Pancreas (tissue), 10 donors: ENCODE results near the gene POLD4. TPM values are rescaled to one million over a fixed set of nuclear protein-coding genes. Genes with fewer than 3 reads are reported as not detected.

Source experiments
- ATAC-seq, 4 donors: fragments of 200-7000 bp; cut with Tn5 transposase; one replicate each; pipeline versions ENCODE4 v1.8.0 to v1.9.1; 2020; ENCODE audit warnings: mild to moderate bottlenecking in 4 of 4, moderate library complexity in 4 of 4
- DNase-seq, 6 donors: peaks; one replicate each; pipeline ENCODE4 v3.0.0-alpha.2; 2020
- FAIRE-seq: peaks from 2 replicates; lab custom pipeline; 2012; peaks lifted over from hg19 to GRCh38; lab: Jason Lieb, UNC
- H3K27ac ChIP-seq, 4 donors: fragments of 200-600 bp; sonication (generic); 1 replicate in 3 of 4; 2 replicates in 1 of 4; pipeline versions ENCODE4 v1.5.0 to v1.8.0; 2020
- H3K27me3 ChIP-seq, 4 donors: fragments of 200-600 bp; one replicate each; pipeline ENCODE4 v1.8.0; 2021
- H3K36me3 ChIP-seq, 3 donors: fragments of 200-600 bp; sonication (generic) in 1 of 3; one replicate each; pipeline versions ENCODE4 v1.5.0 to v1.8.0; 2020 to 2021
- H3K4me1 ChIP-seq, 3 donors: fragments of 200-600 bp; one replicate each; pipeline ENCODE4 v1.8.0; 2021
- H3K4me3 ChIP-seq, 4 donors: fragments of 200-600 bp; sonication (generic) in 2 of 4; one replicate each; pipeline versions ENCODE4 v1.5.0 to v1.8.0; 2020 to 2021
- H3K9me3 ChIP-seq, 4 donors: fragments of 200-600 bp; one replicate each; pipeline ENCODE4 v1.8.0; 2021
- WGBS, 2 donors: extraction: QIAGEN DNeasy Blood & Tissue Kit; methylation state at CpG; one replicate each; pipeline ENCODE4 v1.1.7; 2013; 5-methylcytosine and 5-hydroxymethylcytosine counted together
- intact Hi-C, 3 donors: fragments of 100-400 bp; cut with DNase I; formaldehyde crosslinking; loops; one replicate each; pipeline versions ENCODE4 v1.11.1 to v1.14.2; 2022
- polyA plus RNA-seq, 2 donors: library from polyadenylated mRNA; stranded (reverse); fragments of 200-250 nt; gene quantifications; one replicate each; pipeline ENCODE4 v1.2.3, GENCODE V29; 2013
- total RNA-seq, 6 donors: library from RNA; stranded (reverse); fragmentation: NEBNext Ultra II Directional in 4 of 6; extraction: Animal tissue kit (Norgen Biotek cat#: 25700) in 4 of 6; gene quantifications; one replicate each; pipeline versions ENCODE4 v1.2.1 to v1.2.4, GENCODE V29; 2021 to 2023
- TF ChIP-seq, protein P1 (sequence below), 4 donors: fragments of 200-600 bp; sonication (generic) in 3 of 4; IDR thresholded peaks; one replicate each; pipeline versions ENCODE4 v1.5.0 to v1.8.0; 2021; ENCODE audit warnings: antibody characterized with exemption in 4 of 4
- donor health status: healthy with polysubstance abuse.
- donor health status: DM: no; HTN: no; CAD: no; lungs with moderate emphysema.
- donor health status: DM: no; HTN: no; CAD: no.
- donor health status: control.
- donor health status: control.
- donor health status: Bipolar disorder and iron deficiency.
- donor health status: DM: yes; HTN: yes; CAD: no.
- donor health status: DM: no; HTN: no; CAD: no.
- donor health status: DM: no; HTN: no; CAD: no.
- donor health status: DM: yes; HTN: yes; CAD: no.

POLD4 gene
- total and polyA plus RNA-seq, 8 donors: 35.0 to 99.3 (median 46.0) TPM

DNA sequence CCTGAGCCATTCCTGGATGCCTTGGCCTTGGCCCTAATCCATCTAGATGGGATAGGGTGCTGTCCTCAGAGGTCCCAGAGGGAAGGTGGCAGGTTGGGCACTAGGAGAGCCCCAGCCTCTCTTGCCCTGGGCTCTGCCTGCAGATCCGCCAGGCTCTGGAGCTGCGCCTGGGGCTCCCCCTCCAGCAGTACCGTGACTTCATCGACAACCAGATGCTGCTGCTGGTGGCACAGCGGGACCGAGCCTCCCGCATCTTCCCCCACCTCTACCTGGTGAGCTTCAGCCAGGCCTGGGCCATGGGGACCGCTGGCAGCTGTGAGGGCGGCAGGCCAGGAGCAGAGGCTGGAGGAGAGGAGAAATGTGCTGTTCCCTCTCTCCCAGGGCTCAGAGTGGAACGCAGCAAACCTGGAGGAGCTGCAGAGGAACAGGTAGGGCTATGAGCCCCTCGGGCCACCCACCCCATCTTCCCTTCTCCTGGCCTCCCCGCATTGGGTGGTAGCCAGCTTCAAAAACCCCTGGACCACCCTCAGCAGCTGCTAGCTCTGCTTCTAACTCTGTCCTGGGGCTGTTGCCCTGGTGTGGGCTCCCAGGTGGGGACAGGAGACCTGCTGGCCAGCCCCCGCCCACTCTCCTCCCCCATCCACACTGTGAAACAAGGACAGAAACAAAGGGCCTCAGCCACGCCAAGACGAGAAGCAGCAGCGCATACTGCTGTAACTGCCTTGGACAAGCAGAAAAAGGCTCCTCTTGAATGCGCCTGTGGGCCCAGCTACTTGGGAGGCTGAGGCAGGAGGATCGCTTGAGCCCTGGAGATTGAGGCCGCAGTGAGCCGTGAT, 45.1 kb downstream of the POLD4 start:
- WGBS, 2 donors: 95 to 97% methylated on average over 19 to 20 of the region's 20 CpGs
- FAIRE-seq: no peak

DNA sequence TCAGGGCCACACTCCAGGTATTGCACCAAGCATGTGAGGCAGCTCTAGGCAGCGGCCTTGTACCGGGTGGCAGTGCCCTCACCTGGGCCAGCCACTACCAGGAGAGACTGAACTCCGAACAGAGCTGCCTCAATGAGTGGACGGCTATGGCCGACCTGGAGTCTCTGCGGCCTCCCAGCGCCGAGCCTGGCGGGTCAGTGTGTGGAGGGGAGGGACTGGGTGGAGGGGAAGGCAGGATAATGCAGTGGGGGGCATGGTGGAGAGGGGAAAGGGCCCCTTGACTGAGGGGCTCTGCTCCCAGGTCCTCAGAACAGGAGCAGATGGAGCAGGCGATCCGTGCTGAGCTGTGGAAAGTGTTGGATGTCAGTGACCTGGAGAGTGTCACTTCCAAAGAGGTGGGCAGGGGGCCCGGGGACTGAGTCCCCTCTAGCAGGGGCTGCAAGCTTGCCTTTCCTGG, 45.8 kb downstream of the POLD4 start:
- intact Hi-C loops: no loop called here
- no peak overlapping the region for H3K4me3 ChIP-seq

More for the DNA sequence above, 45.1 kb downstream of the POLD4 start:
- no peak for ATAC-seq
- Histone ChIP-seq H3K4me1 (peaks cover 0 to 7% (median 0%) of the 10 kb centered on the region in 3 donors), H3K36me3 (peaks cover 0 to 15% (median 0%) of the 10 kb centered on the region in 3 donors), H3K27me3 (no peaks in the 10 kb centered on the region), H3K27ac (no peak overlapping the region), H3K9me3 (no peaks in the 10 kb centered on the region), H3K4me3 (no peak overlapping the region)
- TF ChIP-seq, protein P1, sequence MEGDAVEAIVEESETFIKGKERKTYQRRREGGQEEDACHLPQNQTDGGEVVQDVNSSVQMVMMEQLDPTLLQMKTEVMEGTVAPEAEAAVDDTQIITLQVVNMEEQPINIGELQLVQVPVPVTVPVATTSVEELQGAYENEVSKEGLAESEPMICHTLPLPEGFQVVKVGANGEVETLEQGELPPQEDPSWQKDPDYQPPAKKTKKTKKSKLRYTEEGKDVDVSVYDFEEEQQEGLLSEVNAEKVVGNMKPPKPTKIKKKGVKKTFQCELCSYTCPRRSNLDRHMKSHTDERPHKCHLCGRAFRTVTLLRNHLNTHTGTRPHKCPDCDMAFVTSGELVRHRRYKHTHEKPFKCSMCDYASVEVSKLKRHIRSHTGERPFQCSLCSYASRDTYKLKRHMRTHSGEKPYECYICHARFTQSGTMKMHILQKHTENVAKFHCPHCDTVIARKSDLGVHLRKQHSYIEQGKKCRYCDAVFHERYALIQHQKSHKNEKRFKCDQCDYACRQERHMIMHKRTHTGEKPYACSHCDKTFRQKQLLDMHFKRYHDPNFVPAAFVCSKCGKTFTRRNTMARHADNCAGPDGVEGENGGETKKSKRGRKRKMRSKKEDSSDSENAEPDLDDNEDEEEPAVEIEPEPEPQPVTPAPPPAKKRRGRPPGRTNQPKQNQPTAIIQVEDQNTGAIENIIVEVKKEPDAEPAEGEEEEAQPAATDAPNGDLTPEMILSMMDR (IDR thresholded peaks at IDR 0.05): no peak
- peak in 2 of 6 donors; percentile 22 to 65 for DNase-seq
- intact Hi-C loops: no loop called here

DNA sequence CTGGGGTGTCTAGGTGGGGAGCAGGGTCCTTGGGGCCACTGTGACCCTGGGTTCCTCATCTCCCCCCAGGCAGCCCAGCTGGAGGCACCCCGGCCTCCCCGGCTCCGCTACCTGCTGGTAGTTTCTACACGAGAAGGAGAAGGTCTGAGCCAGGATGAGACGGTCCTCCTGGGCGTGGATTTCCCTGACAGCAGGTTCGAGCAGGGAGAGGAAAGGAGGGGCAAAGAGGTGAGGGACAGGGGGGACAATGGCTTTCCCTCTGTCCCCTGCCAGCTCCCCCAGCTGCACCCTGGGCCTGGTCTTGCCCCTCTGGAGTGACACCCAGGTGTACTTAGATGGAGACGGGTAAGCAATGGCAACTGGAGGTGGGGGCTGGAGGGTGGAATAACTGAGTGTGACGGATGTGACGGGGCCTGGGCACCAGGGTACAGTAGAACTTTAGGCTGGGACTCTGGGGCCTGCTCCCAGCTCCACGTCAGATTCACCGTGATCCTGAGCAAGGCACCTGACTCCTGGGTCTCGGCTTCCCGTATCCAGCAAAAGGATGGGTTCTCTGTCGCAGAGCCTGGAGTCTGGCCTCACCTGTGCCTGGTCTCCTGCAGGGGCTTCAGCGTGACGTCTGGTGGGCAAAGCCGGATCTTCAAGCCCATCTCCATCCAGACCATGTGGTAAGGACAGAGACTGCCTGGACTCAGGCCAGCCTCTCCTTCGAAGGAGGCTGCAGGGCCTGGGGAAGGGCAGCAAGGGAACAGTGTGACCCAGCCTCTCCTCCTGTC, 46.4 kb downstream of the POLD4 start:
- Histone ChIP-seq H3K9me3 (no peaks in the 10 kb centered on the region), H3K4me3 (no peak overlapping the region), H3K36me3 (peaks cover 0 to 15% (median 0%) of the 10 kb centered on the region in 3 donors), H3K27ac (no peak overlapping the region), H3K27me3 (no peaks in the 10 kb centered on the region), H3K4me1 (peaks cover 0 to 7% (median 7%) of the 10 kb centered on the region in 3 donors)
- intact Hi-C loops: no loop called here
- TF ChIP-seq, protein P1 (IDR thresholded peaks at IDR 0.05): no peak
- FAIRE-seq: no peak
- DNase-seq: peak in 1 of 6 donors; percentile 28
- WGBS, 2 donors: 93 to 94% methylated on average over 19 of the region's 19 CpGs
- no peak for ATAC-seq

More for the DNA sequence above, 45.8 kb downstream of the POLD4 start:
- no peaks in the 10 kb centered on the region for H3K9me3 ChIP-seq
- ATAC-seq (no peak), DNase-seq (no peak), FAIRE-seq (no peak)
- WGBS, 2 donors: 86 to 93% methylated on average over 12 of the region's 12 CpGs
- H3K27me3 ChIP-seq: no peaks in the 10 kb centered on the region
- peaks cover 0 to 7% (median 3%) of the 10 kb centered on the region in 3 donors for H3K4me1 ChIP-seq
- peaks cover 0 to 15% (median 0%) of the 10 kb centered on the region in 3 donors for H3K36me3 ChIP-seq
- TF ChIP-seq, protein P1 (IDR thresholded peaks at IDR 0.05): no peak
- no peak overlapping the region for H3K27ac ChIP-seq

GRCh38 chr11:67304511-67305113, 48.7 kb downstream of the POLD4 start:
- no peaks in the 10 kb centered on the region for H3K9me3 ChIP-seq
- peaks cover 0 to 19% (median 0%) of the 10 kb centered on the region in 3 donors for H3K36me3 ChIP-seq
- TF ChIP-seq, protein P1 (IDR thresholded peaks at IDR 0.05): no peak
- H3K27ac ChIP-seq: no peak overlapping the region
- DNase-seq: peak in 3 of 6 donors; percentile 6 to 35 (median 19)
- H3K4me3 ChIP-seq: peak overlapping the region in 3 of 4 donors; percentile 87 to 97 (median 96)
- no peak for FAIRE-seq
- intact Hi-C loops: no loop called here
- peaks cover 3 to 11% (median 10%) of the 10 kb centered on the region in 3 donors for H3K4me1 ChIP-seq
- WGBS, 2 donors: 76 to 80% methylated on average over 14 of the region's 14 CpGs
- H3K27me3 ChIP-seq: no peaks in the 10 kb centered on the region
- no peak for ATAC-seq
